ENCODE data around the gene FOXI1.
A peak's percentile ranks its signal among the peaks of the same experiment; 100 is the strongest.

Gene FOXI1

GRCh38 chr5:170069512-170069911 lies 36.2 kb upstream of the FOXI1 start:
- DNase-seq (ENCODE audit: low read depth): no peak
- no peak overlapping the region for H3K4me3 ChIP-seq (ENCODE audit: low read depth, low read length)
- no peak for TF ChIP-seq CTCF (conservative IDR thresholded peaks at IDR 0.05; ENCODE audit: low read depth, low read length)

GRCh38 chr5:170070556-170071412 lies 34.9 kb upstream of the FOXI1 start:
- TF ChIP-seq CTCF (conservative IDR thresholded peaks at IDR 0.05; ENCODE audit: low read depth, low read length): peak; percentile 80
- no peak overlapping the region for H3K4me3 ChIP-seq (ENCODE audit: low read depth, low read length)
- DNase-seq (ENCODE audit: low read depth): peak; percentile 67

- DNase-seq (ENCODE audit: low read depth): no peak
- TF ChIP-seq CTCF (conservative IDR thresholded peaks at IDR 0.05; ENCODE audit: low read depth, low read length): no peak
- H3K4me3 ChIP-seq (ENCODE audit: low read depth, low read length): no peak overlapping the region
Measured at GRCh38 chr5:170071748-170072147, 33.9 kb upstream of the FOXI1 start.

- DNase-seq (ENCODE audit: low read depth): no peak
- no peak for TF ChIP-seq CTCF (conservative IDR thresholded peaks at IDR 0.05; ENCODE audit: low read depth, low read length)
Measured at GRCh38 chr5:170075696-170076095, 30.0 kb upstream of the FOXI1 start.

GRCh38 chr5:170076211-170076610 lies 29.5 kb upstream of the FOXI1 start:
- no peak for DNase-seq (ENCODE audit: low read depth)
- TF ChIP-seq CTCF (conservative IDR thresholded peaks at IDR 0.05; ENCODE audit: low read depth, low read length): no peak
- H3K4me3 ChIP-seq (ENCODE audit: low read depth, low read length): no peak overlapping the region

More at GRCh38 chr5:170075696-170076095, 30.0 kb upstream of the FOXI1 start:
- no peak overlapping the region for H3K4me3 ChIP-seq (ENCODE audit: low read depth, low read length)

- no peak for TF ChIP-seq CTCF (conservative IDR thresholded peaks at IDR 0.05; ENCODE audit: low read depth, low read length)
- no peak overlapping the region for H3K4me3 ChIP-seq (ENCODE audit: low read depth, low read length)
- DNase-seq (ENCODE audit: low read depth): no peak
Measured at GRCh38 chr5:170076739-170077138, 29.0 kb upstream of the FOXI1 start.

GRCh38 chr5:170077526-170077925 lies 28.2 kb upstream of the FOXI1 start:
- TF ChIP-seq CTCF (conservative IDR thresholded peaks at IDR 0.05; ENCODE audit: low read depth, low read length): no peak
- no peak overlapping the region for H3K4me3 ChIP-seq (ENCODE audit: low read depth, low read length)
- no peak for DNase-seq (ENCODE audit: low read depth)

All from choroid plexus epithelial cell (primary cell).